Smooth muscle cell of the brain vasculature (primary cell): ENCODE measurements around the gene BCL11A.
A peak's percentile ranks its signal among the peaks of the same experiment; 100 is the strongest.

Source experiments
- DNase-seq: peaks from one replicate; pipeline ENCODE4 v3.0.0-alpha.2; 2012; ENCODE audit warnings: low read depth, low spot score

Gene BCL11A

DNA sequence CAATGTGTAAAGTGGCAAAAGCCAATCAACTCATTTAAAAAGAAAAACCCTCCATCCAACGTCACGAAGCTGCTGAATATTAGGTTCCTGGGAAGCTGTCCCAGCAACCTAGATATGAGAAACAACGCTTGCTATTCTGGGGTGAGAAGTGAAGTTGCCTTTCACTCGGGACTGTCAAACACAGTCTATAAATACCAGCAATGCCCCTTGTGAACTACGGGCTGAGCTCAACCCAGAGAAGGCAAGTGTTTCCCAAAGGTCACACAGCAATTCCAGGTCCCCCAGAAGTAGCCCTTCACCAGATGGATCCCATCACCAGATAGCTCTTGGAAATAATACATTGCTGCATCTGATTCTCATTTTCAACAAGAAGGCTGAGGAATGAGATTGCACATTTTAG, 67.9 kb downstream of the BCL11A start:
- no peak for DNase-seq

DNA sequence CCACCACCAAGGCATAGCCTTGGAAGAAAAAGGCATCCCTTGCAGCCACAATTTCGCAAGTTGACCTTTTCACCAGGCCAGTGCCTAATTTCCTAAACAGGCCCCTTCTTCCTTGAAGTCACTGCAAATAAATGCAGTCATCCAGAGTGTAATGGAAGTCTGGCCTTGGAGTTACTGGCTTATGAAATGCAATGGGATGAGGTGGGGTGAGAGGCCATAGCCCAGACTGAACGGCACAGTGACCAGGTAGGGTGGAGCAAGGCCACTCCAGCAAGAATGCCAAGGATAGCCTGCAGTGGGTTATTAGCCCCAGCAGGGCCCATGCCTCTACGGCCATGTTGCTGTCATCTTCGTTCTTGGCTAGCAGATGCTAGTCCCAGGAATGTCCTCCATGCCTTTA, 68.4 kb downstream of the BCL11A start:
- DNase-seq: no peak

DNA sequence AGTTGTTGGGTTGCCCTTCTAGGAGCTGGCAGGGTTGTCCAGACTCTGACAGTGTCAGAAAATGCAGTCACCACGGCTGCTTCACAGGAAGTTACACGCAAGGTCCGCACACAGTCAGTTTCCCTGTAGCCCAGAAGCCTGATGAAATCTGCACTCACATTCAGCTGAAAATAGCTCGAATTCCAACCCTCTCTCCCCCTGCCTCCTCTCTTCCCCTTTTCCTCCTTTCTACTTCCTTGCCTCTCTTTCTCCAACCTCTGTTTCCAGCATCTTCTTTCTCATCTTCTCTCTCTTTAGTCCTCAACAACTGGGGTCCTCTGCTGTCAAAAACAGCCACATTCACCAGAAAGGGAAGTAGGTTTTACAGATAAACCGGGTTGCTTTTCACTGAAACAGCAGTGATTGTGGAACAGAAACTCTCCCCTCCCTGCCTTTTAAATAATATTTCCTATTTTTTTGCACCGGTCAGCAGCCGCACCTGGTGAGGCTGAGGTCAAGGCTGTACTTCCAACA, 69.3 kb downstream of the BCL11A start:
- DNase-seq: no peak

DNA sequence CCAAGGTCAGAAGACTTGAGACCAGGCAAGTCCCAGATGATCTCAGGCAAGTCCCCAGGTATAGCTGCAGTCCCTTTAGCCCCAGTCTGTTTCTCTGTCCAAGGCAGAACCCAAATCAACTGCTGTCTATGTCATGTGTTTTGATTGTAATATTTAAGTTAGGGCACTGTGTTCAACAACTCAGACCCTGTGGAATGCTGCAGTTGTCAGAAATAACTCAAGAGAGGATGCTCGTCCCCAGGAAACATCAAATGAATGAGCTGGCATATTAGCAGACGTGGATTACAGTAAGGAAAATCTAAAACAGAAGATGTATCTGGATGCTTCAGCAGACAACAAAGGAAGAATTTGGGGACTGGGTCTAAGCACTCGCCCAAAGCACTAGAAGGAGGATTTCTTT, 70.1 kb downstream of the BCL11A start:
- peak; percentile 17 for DNase-seq

DNA sequence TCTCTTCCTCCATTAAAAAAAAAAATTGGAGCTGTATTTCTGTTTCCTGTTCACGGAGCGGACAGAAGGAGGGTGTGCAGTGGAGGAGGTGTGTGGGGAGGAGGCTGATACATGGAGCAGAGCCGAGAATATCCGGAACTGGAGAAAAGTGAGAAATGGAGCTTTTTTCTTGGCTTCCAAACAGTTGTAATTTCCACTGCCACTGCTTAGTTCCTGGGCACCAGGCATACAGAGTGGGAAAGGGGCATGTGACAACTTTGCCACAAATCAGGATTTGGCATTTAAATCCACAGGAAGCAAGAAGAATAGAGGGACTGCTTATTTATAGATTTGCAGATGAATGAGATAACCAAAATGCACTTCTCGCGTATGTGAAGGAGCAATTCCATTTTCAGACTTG, 71.2 kb downstream of the BCL11A start:
- DNase-seq: no peak

DNA sequence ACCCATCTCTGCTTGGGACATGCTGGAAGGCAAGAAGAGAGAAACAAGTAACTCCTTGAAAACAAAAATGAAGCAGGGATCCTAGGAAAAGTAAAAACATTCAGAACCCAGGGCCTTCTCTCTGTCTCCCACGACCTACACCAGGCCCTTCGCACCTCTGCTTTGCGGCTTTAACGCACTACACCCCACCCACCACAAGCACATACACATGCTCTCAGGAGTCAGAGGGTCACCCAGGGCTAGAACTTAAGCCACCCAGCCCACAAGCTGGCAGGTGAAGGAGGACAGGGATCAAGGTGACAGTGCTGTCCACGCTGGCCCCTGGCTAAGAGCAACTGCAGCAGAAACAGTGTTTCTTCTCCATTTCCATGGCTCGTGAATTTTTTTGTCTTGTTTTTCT, 72.2 kb downstream of the BCL11A start:
- no peak for DNase-seq

DNA sequence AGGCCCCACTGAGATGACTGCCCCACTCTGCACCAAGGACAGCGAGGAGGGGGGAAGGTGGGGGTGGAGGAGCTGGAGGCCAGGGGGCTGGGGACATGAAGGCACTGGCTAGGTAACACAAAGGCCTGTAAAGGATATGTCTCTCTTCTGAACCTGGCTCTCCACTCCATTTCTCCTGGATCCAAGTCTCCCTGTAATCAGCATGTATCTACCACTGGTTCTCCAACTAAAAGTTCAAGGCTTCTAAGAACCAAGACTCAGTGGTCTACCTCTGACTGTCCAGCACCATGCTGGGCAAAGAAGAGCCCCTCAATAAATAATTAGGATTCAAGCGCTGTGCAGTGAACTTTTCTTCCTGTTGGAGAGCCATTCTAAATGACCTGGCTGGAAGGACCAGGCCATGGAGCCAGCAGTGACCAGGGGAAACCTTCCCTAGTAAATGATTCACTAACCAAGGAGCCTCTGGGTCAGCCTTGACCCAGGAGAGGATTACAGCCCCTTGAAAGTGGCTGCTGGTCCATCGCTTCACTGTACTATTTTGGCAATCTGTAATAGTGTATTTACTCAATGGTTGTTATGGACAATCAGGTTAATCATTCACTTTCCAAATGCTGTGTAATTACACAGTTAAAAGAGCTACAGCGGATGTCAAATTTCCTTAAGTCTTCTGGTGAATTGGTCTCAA, 73.2 kb downstream of the BCL11A start:
- no peak for DNase-seq

DNA sequence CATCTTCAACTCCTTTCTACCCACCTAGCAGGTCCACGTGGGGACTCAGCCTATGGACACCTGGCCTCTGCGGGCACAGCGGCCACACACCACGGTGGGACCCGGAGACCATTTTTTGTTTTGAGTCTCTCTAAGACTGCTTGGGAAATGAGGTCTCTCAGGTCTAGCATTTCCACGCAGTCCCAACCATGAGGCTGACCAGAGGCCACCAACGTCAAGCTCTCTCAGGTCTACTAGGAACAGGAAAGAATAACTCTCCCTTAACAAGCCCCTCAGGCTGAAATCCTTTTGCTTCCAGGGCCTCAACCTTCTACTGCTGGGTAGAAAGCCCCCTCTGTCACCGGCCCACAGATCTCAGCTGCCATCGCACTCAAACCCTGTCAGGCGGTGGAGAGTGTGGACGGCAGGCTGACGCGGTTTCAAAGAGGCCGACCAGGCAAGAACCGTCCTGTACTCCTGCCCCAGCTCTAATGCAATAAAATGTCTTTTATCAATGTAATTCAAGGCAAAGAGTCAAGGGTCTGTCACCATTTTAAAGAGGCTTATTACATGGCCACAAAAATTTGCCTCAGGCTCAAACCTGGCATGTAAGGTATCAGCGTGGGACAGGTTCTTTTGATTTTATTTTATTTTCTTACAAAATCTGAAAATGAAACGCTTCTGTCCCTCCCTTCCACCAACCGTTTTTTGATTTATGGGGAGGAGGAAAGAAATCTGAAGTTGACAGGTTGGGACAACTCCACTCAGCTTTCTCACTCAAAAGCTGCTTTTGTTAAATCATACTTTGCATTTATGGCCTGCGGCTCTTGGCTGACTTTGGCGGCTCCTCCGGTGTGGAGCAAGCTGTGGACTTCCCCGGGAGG, 74.0 kb downstream of the BCL11A start:
- DNase-seq: no peak

DNA sequence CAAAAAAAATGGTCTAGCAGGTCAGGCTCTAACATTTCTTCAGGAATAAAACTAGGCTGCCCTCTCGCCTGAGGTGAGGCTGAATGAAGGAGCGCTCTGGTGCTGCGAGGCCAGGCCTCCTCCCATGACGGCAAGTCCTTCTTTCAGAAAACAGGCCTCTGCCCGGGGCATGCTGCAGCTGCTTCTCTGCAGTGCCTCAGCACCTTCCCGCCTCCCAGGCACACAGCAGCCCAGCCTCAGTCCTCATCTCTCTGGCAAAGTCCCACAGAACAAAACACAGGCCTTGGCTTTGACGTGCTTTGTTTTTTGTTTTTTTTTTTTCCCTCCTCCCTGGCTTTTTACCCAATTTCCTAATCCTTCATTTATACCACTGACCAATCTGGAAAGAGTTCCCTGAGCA, 74.8 kb downstream of the BCL11A start:
- no peak for DNase-seq

DNA sequence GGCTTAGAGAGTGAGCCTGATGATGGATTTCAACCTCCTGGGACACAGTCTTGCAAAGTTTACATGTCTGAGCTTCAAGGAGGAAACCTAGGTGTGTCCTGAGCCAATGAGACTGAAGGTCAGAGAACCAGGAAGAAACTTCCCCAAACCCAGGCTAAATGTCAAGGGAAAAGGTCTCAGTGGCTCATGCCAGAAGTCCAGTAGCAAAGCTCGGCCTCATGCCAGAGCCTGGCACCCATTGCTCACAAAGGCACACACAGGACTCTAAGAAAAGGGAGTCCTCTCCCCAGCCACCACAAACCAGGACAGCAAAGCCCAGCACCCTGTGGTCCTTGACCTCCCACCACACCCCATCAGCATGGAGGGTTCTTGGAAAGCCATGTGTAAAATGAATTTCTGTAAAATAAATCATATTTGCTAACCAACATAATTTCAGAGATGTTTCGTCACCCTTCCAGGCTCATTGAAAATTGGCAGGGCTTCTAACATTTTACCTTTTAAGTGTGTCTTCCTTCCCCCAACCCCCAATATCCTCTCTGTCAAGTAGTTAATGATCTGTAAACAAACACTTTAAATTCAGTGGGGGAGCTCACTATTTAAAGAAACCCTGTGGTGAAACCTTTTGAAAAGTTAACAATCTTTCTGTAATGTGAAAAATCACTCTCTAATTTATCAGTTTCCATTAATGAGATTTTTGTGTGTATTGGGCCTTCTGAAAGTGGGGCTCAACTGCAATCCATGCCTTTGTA, 77.1 kb downstream of the BCL11A start:
- DNase-seq: no peak

DNA sequence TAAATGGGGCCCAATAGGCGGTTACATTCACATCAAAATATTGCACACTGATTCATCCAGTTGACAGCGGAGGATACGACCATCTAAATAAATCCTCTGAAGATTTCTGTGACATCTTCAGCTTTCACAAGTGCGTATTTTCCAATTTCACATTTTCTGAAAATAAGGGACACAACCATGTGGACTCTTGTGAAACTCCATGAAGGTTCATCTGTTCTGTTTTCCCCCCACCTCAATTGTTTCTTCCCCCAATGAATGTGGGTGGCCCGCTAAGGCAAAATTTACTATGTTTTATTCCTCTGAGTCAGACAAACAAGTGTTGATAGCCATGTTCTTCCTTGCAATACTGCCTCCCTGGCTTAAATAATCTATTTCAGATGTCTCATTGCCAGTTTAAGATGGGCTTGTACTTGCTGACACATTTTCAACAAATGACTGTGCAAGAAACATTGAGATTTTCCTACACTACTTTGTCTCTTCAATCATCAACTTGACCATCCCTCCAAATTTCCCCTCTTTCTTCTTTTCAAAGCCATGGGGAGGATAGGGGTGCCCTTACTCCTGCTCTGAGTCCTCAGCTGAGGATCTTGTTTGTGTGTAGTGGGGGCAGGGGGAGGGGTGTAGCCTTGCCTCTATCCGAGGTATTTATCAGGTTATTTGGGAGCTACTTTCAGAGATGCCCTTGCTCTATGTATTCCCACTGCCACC, 78.2 kb downstream of the BCL11A start:
- DNase-seq: no peak

DNA sequence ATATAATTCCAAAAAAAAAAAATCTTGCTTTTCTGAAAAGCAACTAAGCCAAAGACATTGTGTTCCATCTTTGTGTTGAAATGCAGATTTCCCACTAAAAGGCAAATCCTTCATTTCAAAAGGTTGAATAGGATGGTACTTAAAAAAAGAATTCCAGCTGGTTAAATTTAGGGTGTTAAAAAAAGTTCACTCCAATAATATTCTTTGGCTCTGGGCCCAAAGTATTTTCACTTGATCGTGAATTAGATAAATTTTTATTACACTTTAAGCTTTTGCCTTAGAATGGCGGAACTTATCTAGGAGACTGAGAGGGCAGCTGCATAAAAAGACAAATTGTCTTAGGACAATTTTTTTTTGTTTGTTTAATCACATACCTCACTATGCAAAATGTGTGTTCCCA, 79.2 kb downstream of the BCL11A start:
- DNase-seq: no peak

DNA sequence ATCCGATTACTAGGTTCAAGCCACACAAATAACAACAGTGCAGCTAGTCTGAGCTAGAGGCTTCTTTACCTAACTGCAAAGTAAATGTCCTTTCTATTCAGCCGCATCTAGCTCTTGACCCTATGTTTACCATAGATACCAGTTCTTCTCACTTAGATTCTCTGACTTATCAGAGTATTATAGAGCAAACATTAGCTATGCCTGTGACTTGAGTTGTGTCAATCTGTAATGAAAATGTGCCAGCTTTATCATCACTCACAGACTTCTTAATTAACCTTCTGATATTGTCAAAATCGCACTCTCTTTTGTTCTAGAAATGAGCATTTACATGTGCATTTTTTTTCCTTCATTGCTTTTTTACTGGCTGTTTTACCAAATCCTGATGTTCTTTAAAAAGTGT, 79.9 kb downstream of the BCL11A start:
- DNase-seq: no peak

DNA sequence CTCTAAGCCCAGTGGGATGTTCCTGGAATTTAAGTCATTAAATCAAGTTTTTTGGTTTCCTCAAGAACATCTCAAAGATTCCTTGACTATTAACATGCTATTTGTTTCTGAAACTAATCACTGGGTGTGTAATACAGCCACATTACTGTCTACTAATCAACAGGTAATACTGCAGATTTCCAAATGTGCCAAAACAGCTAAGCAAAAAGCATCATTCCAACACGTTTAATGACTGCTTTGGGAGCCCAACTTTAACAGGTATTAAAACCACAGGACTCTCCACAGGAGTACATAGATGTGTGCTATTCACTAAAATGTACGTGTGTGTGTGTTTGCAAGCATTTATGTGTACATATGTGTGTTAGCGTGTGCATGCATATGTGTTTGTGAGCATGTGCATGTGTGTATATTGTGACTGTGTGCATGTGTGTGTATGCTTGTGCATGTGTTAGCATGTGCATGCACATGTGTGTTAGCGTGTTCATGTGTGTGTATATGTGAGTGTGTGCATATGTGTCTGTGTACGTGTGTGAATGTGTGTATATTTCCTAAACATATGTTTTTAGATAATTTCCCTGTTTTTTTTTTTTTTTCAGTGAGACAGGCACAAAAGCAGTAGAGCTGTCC, 80.7 kb downstream of the BCL11A start:
- no peak for DNase-seq

DNA sequence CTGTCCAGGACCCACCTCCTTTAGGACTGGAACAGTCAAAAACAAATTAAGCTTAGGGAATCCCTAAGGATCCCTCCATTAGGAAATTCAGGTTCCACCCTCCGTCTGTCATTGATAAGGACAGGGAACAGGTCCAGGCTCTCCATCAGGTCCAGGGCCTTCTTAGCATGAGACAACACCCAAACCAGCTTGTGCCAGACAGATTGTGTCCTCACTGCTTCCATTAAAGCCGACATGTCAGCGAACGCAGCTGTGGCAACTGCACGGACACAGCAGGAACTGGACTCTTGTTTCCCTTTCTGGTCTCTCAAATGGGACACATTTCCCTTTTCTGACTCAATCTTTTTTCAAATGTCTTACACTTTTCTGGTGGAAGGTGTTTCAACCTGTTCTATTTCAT, 81.4 kb downstream of the BCL11A start:
- DNase-seq: no peak

DNA sequence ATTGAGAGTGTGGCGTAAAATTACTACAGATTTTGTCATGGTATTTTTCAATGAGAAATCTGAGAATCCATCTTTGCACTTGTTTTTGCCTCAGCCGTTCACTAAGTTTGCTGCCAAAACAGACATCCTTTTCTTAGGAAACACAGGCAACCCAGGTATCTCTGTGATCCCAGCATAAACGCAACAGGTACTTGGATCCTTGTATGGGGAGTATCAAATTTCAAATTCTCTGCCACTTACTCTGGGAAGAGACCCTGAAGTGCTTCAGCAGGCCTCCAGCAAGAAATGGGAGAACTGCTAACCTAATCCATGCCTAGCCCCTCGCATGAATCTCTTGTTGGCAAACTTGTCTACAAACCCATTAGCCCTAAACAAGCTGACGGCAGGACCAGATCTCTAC, 83.1 kb downstream of the BCL11A start:
- no peak for DNase-seq

DNA sequence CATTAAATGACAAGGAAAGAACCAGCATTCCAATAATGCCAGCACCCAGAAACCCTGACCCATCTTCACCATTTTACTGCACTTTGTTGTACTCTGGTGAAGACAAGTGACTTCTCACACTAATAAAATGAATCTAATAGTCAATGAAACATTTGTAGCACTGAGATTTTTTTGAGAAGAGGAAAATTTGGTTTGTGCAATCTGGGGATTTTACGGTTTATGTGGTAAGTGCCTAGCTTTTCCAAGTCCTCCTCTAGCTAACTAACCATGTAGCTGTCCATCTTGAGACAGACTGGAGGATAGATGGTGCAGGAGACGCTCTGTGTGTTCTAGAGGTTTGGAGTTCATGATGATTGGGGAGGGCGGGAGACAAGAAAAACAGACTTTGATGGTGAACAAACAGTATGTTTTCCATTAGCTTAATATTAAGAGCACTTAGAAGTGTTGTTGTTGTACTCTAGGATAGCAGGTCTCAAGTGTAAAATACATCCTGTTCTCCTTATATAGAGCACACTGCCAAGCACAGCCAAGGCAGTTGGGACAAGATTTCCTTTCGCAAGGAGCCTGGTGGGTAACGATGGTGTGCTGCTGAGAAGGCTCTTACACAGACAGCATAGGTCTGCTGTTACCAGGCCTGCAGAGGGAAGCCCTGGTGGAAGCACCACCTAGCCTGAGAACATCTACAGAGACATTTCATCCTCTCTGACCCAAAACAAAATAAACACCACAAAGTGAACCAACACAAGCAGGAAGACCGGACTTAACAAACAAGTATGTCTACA, 83.7 kb downstream of the BCL11A start:
- DNase-seq: no peak

DNA sequence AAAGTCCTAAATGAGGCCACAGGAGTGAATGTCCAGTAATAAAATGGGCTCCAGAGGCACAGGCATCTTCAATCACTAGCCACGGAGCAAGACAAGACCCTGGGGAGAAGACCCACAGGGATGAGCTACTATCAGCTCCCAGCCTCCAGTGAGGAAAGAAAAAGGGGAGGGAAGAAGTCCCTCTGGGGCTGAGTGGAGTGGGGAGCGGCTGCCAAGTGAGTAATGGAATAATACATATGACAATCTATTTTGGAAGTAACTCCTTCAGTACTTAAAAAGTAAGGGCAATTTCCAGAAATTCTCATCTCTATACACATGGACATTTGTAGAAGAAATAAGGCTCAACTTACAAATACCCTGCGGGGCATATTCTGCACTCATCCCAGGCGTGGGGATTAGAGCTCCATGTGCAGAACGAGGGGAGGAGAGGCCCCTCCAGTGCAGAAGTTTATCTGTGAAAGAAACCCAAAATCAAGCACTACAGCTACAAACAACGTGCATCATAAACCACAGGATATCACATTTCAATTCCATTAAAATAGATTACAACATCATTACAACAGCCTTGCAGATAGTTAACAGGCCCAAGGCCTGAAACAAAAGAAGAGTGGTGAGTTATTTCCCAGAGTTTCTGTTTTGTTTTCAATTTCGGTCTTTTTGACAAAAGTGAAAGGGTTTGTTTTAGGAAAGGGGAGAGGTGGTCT, 84.9 kb downstream of the BCL11A start:
- no peak for DNase-seq

DNA sequence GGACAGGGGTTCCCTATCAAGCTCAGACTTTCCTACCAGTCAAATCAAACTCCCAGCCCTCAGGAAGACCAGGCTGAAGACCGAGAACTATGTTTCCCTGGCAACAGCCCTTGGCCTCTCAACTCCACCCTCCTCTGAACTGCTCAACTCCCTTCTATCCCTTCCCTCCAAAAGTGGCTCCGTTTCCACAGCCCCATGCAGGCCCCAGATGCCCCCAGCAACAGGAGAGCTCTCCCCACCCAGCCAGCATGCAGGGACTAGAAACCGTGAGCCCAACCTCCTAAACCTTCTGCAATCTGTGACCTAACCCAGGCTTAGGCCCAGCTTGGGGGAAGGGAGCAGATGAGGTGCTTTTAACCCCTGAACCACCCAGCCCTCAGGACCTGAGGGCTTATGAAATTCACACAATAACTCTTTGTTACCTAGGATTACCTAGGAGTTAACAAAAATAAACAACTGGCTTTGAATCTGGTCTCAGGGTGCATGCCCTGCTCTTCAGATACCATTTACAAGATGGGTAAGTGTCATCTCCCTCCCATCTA, 87.2 kb downstream of the BCL11A start:
- no peak for DNase-seq

DNA sequence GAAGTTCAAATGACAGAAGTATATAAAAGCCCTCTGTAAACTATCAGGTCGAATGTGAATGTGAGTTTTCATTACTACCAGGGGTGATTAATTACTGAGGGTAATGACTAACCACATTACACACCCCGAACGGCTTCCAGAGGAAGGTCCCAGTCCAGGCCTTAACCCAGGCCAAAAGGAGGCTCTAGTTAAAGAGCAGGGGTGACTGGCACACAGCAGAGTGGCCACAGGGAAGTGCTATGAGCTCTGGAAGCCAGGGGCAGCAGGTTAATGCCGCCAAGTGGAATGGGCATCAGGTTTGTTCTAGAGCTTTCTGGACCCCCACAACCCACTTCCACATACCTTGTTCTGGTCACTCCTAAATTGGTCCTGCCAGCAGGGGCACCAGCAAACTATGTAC, 87.7 kb downstream of the BCL11A start:
- DNase-seq: no peak
